Measurements from ENCODE around the gene LTA4H. TPM values are rescaled to one million over a fixed set of nuclear protein-coding genes. Genes with fewer than 3 reads are reported as not detected.

The LTA4H gene
- total and polyA plus RNA-seq, 7 donors, result 39.6 to 77.3 (median 58.6) TPM

- TF ChIP-seq POLR2AphosphoS5 (IDR thresholded peaks at IDR 0.05) (no peak), POLR2A (IDR thresholded peaks at IDR 0.05) (no peak), EP300 (IDR thresholded peaks at IDR 0.05) (no peak), CTCF (IDR thresholded peaks at IDR 0.05) (no peak)
These were observed 12.1 kb upstream of the LTA4H start for GRCh38 chr12:96047229-96048211.

GRCh38 chr12:96046543-96047228 is 11.3 kb upstream of the LTA4H start:
- H3K27ac ChIP-seq, result no peak overlapping the region
- DNase-seq, result no peak
- peaks cover 0 to 8% (median 0%) of the 10 kb centered on the region in 4 donors for H3K4me1 ChIP-seq
- intact Hi-C loops (cut with DNase I), result no loop called here
- no peaks in the 10 kb centered on the region for H3K27me3 ChIP-seq
- H3K36me3 ChIP-seq, result no peaks in the 10 kb centered on the region
- WGBS, 2 donors, result 70 to 73% methylated on average over 3 of the region's 3 CpGs
- no peak overlapping the region for H3K4me3 ChIP-seq
- no peaks in the 10 kb centered on the region for H3K9me3 ChIP-seq
- TF ChIP-seq CTCF (IDR thresholded peaks at IDR 0.05) (no peak), POLR2AphosphoS5 (IDR thresholded peaks at IDR 0.05) (no peak), POLR2A (IDR thresholded peaks at IDR 0.05) (no peak), EP300 (IDR thresholded peaks at IDR 0.05) (no peak)

More at GRCh38 chr12:96047229-96048211, 12.1 kb upstream of the LTA4H start:
- DNase-seq, result peak; percentile 71
- H3K9me3 ChIP-seq, result no peaks in the 10 kb centered on the region
- H3K27ac ChIP-seq, result no peak overlapping the region
- no peaks in the 10 kb centered on the region for H3K27me3 ChIP-seq
- 39 to 46% methylated on average over 7 of the region's 7 CpGs for WGBS, 2 donors
- H3K4me3 ChIP-seq, result no peak overlapping the region
- H3K36me3 ChIP-seq, result no peaks in the 10 kb centered on the region
- intact Hi-C loops (cut with DNase I), result no loop called here
- H3K4me1 ChIP-seq, result peaks cover 0 to 8% (median 0%) of the 10 kb centered on the region in 4 donors

- H3K9me3 ChIP-seq, result no peaks in the 10 kb centered on the region
- TF ChIP-seq CTCF (IDR thresholded peaks at IDR 0.05), result no peak
- TF ChIP-seq POLR2AphosphoS5 (IDR thresholded peaks at IDR 0.05), result no peak
- no peak for TF ChIP-seq POLR2A (IDR thresholded peaks at IDR 0.05)
- TF ChIP-seq EP300 (IDR thresholded peaks at IDR 0.05), result no peak
- peaks cover 0 to 8% (median 0%) of the 10 kb centered on the region in 4 donors for H3K4me1 ChIP-seq
- H3K27me3 ChIP-seq, result no peaks in the 10 kb centered on the region
- H3K27ac ChIP-seq, result no peak overlapping the region
- no peak overlapping the region for H3K4me3 ChIP-seq
- DNase-seq, result no peak
- intact Hi-C loops (cut with DNase I), result no loop called here
- WGBS, 2 donors, result 73 to 86% methylated on average over 7 of the region's 7 CpGs
- no peaks in the 10 kb centered on the region for H3K36me3 ChIP-seq
These were observed 10.2 kb upstream of the LTA4H start for GRCh38 chr12:96045566-96045965.

- H3K4me1 ChIP-seq, result peaks cover 0 to 8% (median 0%) of the 10 kb centered on the region in 4 donors
- H3K27ac ChIP-seq, result no peak overlapping the region
- DNase-seq, result no peak
- no peaks in the 10 kb centered on the region for H3K27me3 ChIP-seq
- intact Hi-C loops (cut with DNase I), result no loop called here
- H3K36me3 ChIP-seq, result no peaks in the 10 kb centered on the region
- TF ChIP-seq CTCF (IDR thresholded peaks at IDR 0.05) (no peak), POLR2AphosphoS5 (IDR thresholded peaks at IDR 0.05) (no peak), POLR2A (IDR thresholded peaks at IDR 0.05) (no peak), EP300 (IDR thresholded peaks at IDR 0.05) (no peak)
- H3K4me3 ChIP-seq, result no peak overlapping the region
- 95% methylated on average over 2 of the region's 2 CpGs for WGBS, 2 donors
- H3K9me3 ChIP-seq, result no peaks in the 10 kb centered on the region
These were observed 9.5 kb upstream of the LTA4H start for GRCh38 chr12:96044943-96045290.
